Measurements from ENCODE around the gene LRMDA.
"Not testable (repeated sequence)": the region's sequence is repeated elsewhere in the genome, so short reads cannot be mapped to it uniquely, and the experiment has no call there.

DNA sequence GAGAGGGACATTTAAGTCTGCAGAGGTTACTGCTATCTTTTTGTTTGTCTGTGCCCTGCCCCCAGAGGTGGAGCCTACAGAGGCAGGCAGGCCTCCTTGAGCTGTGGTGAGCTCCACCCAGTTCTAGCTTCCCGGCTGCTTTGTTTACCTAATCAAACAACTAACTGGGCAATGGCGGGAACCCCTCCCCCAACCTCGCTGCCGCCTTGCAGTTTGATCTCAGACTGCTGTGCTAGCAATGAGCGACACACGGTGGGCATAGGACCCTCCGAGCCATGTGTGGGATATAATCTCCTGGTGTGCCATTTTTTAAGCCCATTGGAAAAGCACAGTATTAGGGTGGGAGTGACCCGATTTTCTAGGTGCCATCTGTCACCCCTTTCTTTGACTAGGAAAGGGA lies 716.8 kb downstream of the LRMDA start:
- not testable (repeated sequence) for TF ChIP-seq EZH2 (IDR thresholded peaks at IDR 0.05; ENCODE audit: borderline replicate concordance, low read depth, low read length, severe bottlenecking); POLR2A (IDR thresholded peaks at IDR 0.05; ENCODE audit: low read depth, low read length); GATA2 (IDR thresholded peaks at IDR 0.05; ENCODE audit: insufficient read depth, insufficient read length, low read depth, low read length); POLR2AphosphoS5 (IDR thresholded peaks at IDR 0.05; ENCODE audit: insufficient read depth, low read depth, low read length)
- TF ChIP-seq, protein P1, sequence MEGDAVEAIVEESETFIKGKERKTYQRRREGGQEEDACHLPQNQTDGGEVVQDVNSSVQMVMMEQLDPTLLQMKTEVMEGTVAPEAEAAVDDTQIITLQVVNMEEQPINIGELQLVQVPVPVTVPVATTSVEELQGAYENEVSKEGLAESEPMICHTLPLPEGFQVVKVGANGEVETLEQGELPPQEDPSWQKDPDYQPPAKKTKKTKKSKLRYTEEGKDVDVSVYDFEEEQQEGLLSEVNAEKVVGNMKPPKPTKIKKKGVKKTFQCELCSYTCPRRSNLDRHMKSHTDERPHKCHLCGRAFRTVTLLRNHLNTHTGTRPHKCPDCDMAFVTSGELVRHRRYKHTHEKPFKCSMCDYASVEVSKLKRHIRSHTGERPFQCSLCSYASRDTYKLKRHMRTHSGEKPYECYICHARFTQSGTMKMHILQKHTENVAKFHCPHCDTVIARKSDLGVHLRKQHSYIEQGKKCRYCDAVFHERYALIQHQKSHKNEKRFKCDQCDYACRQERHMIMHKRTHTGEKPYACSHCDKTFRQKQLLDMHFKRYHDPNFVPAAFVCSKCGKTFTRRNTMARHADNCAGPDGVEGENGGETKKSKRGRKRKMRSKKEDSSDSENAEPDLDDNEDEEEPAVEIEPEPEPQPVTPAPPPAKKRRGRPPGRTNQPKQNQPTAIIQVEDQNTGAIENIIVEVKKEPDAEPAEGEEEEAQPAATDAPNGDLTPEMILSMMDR (IDR thresholded peaks at IDR 0.05; ENCODE audit: extremely low read depth in 1 of 2, insufficient read depth in 1 of 2, low read depth in 1 of 2, low read length in 2 of 2), result not testable (repeated sequence)
